Measurements from ENCODE around the gene XXYLT1. TPM values are rescaled to one million over a fixed set of nuclear protein-coding genes. Genes with fewer than 3 reads are reported as not detected.
A peak's percentile ranks its signal among the peaks of the same experiment; 100 is the strongest.

XXYLT1 gene
- total RNA-seq, 2 experiments from 2014 or later: 5.4 to 5.7 TPM

DNA sequence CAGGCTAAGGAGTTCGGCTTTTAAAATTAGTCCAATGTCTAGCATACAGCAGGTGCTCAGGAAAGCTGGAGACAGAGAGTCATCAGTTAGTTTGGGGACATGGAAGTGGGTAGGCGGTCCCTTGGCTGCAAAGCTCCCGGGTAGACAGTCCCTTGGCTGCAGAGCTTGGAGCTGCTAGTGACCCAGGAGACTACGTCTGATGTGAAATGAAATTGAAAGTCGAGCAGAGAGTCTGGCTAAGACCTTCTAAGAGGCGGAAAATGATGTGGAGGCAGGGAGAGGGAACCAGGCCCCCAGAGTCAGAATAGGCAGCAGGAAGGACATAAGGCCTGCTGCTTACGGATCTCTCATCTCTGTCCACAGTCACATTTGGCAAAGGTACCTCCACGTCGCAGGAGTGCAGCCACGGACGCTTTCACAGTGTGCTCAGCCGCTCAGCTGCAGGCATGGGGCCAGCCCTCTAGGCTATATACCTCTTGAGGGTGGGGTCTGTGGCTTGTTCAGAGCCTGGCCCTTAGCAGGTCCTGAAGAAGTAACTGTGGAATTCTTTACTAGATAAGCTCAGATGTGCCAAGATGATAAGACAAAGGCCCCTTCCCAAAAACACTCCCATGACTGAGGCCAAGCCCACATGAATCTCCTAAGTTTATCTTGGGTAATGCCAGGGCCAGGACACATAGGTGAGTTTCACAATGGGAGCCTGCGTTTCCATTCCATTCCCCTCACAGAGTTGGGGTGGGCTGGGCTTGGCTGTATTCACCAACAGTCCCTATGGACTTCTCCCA lies 131.7 kb downstream of the XXYLT1 start:
- Mint-ChIP-seq H3K27me3 (no peaks in the 10 kb centered on the region), H3K27ac (no peak overlapping the region), H3K4me3 (no peak overlapping the region), H3K4me1 (no peaks in the 10 kb centered on the region), H3K36me3 (ENCODE audit: low read depth) (peaks cover 21% of the 10 kb centered on the region), H3K9me3 (ENCODE audit: low read depth) (peaks cover 21% of the 10 kb centered on the region)
- POLR2A ChIA-PET: no interaction called here
- ATAC-seq: peak; percentile 16
- CTCF ChIA-PET: interaction anchor here (0.6 to 0.8 kb wide), 2 partner anchors 369 to 410 kb away, joined by 3 read pairs; no protein-coding TSS in a partner anchor
- intact Hi-C loops (cut with DNase I, micrococcal nuclease): no loop called here
- no peak for DNase-seq

DNA sequence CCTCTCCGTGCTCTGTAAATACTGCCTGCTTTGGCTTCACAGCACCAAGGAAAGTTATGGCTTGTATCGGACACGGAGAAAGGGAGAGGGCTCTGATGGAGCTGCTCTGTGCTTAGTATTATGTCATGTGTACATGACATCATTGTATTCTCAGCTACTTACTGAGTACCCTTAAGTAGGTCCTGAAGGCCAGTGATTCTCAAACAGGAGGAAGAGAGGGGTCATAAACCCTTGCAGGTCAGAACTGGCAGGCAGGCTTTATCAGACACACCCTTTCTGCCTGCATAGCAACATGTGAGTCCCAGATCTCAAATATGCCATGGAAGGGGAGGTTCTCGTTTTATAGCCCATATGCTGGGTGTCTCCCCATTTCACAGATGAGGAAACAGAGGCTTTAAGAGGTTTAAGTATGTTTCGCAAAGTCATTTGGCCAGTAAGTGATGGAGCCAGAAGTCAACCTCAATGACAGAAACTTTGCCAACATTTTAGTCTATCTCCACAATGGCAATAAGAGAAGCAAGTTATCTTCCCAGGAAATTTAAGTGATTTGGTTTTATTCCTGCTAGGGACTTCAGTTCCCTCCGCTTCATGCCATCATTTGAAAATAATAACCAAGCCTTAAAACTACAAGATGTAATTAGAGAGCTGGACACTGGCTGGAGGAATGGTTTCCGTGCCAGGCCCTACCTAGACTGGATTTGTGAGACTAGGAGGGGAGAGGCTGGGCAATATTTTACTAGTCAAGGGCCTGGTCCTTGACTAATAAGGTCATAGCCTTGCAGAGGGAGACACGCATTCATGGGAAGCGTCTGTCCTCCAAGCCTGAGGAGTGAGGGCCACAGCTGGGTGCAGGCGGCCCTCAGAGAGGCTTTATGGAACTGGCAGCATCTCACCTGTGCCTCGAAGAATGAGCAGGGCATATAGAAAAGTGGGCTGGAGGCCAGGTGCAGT lies 133.0 kb downstream of the XXYLT1 start:
- ATAC-seq: no peak
- intact Hi-C loops (cut with DNase I, micrococcal nuclease): no loop called here
- peaks cover 6% of the 10 kb centered on the region for H3K4me1 Mint-ChIP-seq
- no peak for DNase-seq
- H3K36me3 Mint-ChIP-seq (ENCODE audit: low read depth): peaks cover 20% of the 10 kb centered on the region
- no peaks in the 10 kb centered on the region for H3K27me3 Mint-ChIP-seq
- ChIA-PET POLR2A (no interaction called here), CTCF (interaction anchor here (0.6 to 1.1 kb wide), 3 partner anchors 31 to 123 kb away, joined by 3 read pairs; no protein-coding TSS in a partner anchor)
- peaks cover 21% of the 10 kb centered on the region for H3K9me3 Mint-ChIP-seq (ENCODE audit: low read depth)
- H3K4me3 Mint-ChIP-seq: no peak overlapping the region
- H3K27ac Mint-ChIP-seq: no peak overlapping the region

DNA sequence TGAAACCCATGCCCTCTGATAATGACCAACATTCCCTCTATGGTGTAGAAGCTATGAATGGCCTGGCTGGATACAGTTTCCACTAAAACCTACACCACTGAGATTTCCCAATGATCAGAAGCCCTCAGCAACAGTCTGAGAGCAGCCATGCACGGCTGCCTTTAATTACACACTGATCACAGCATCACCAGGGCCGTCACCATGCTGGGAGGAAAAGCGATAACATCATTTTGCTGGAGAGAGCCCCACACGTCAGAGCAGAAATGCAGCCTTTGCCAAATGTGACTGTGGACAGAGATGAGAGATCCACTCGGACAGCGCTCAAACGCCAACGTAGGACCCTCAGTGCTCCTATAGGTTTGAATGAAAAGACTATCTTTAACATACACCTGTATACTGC lies 135.0 kb downstream of the XXYLT1 start:
- ATAC-seq (no peak), DNase-seq (no peak)
- H3K27ac Mint-ChIP-seq: no peak overlapping the region
- no peaks in the 10 kb centered on the region for H3K27me3 Mint-ChIP-seq
- CTCF ChIA-PET: no interaction called here
- peaks cover 8% of the 10 kb centered on the region for H3K9me3 Mint-ChIP-seq (ENCODE audit: low read depth)
- H3K36me3 Mint-ChIP-seq (ENCODE audit: low read depth): peaks cover 7% of the 10 kb centered on the region
- H3K4me3 Mint-ChIP-seq: no peak overlapping the region
- H3K4me1 Mint-ChIP-seq: peaks cover 13% of the 10 kb centered on the region
- intact Hi-C loops (cut with DNase I, micrococcal nuclease): no loop called here
- POLR2A ChIA-PET: no interaction called here

DNA sequence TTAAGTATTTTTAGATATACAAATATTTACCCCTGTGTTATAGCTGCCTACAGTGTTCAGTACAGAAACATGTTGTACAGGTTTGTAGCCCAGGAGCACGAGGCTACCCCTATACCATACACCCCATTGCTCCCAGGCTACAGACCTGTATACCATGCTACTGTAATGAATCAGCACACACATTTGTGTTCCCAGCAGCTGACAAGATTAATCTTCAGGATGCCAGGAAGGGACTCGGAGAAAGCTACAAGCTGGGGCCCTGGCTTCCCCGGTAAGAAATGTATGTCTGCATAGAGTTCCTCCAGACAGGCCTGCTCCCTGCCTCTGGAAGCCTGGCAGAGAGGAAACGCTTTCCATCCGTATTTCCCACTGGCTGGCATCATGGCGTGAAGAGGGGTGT lies 136.5 kb downstream of the XXYLT1 start:
- CTCF ChIA-PET: interaction anchor here (0.6 to 1.0 kb wide), 2 partner anchors 25 to 1395 kb away, joined by 3 read pairs; no protein-coding TSS in a partner anchor
- Mint-ChIP-seq H3K4me1 (peaks cover 25% of the 10 kb centered on the region), H3K27me3 (no peaks in the 10 kb centered on the region), H3K4me3 (no peak overlapping the region), H3K9me3 (ENCODE audit: low read depth) (no peaks in the 10 kb centered on the region), H3K27ac (no peak overlapping the region), H3K36me3 (ENCODE audit: low read depth) (no peaks in the 10 kb centered on the region)
- ATAC-seq (no peak), DNase-seq (no peak)
- intact Hi-C loops (cut with DNase I, micrococcal nuclease): no loop called here
- POLR2A ChIA-PET: interaction anchor here (1.0 kb wide), 1 partner anchor 50 kb away, joined by 4 read pairs; no protein-coding TSS in a partner anchor

DNA sequence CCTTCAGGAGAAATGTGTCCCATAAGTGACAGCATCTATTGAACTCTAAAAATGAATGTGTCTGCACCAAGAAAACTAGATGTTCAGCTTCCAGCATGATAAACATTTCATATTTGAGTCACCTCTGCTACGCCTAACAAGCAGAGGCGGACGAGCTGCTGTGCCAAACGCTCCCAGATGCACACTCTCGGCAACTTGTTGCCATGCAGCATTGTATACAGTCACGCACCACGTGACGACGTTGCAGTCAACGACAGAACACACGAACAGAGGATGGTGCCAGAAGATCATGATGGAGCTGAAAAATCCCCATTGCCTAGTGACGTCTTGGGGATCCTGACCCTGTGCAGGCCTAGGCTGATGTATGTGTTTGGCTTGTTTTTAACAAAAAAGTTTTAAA lies 137.5 kb downstream of the XXYLT1 start:
- CTCF ChIA-PET: interaction anchor here (0.5 to 1.2 kb wide), 8 partner anchors 9 to 679 kb away, joined by 3 to 6 read pairs (median 3); no protein-coding TSS in a partner anchor

DNA sequence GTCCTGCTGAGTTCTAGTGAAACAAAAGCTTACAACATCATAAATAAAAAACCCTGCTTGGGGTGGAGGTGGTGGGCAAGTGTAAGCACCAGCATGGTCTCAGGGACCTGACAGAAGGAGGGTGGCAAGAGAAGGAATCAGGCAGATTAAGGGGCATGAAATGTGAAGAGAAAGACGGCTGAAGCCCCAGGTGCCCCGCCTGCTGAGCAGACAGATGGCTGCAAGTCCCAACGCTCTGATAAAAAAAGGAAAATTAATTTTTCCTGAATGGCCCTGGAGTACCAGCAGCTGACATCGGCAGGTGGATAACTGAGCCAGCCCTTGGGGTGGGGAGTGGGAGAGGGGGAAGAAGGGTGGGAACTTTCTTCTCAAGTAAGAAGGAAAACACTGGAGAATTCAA lies 137.9 kb downstream of the XXYLT1 start:
- ATAC-seq (no peak), DNase-seq (no peak)
- H3K36me3 Mint-ChIP-seq (ENCODE audit: low read depth): no peaks in the 10 kb centered on the region
- H3K4me1 Mint-ChIP-seq: peaks cover 39% of the 10 kb centered on the region
- intact Hi-C loops (cut with DNase I, micrococcal nuclease): no loop called here
- no peaks in the 10 kb centered on the region for H3K27me3 Mint-ChIP-seq
- no peak overlapping the region for H3K4me3 Mint-ChIP-seq
- ChIA-PET CTCF (interaction anchor here (0.6 to 1.2 kb wide), 5 partner anchors 26 to 678 kb away, joined by 3 to 6 read pairs (median 3); no protein-coding TSS in a partner anchor), POLR2A (interaction anchor here (0.7 kb wide), 1 partner anchor 17 kb away, joined by 3 read pairs; no protein-coding TSS in a partner anchor)
- H3K9me3 Mint-ChIP-seq (ENCODE audit: low read depth): no peaks in the 10 kb centered on the region
- peak overlapping the region; percentile 48 for H3K27ac Mint-ChIP-seq

More for the DNA sequence above, 137.5 kb downstream of the XXYLT1 start:
- H3K27ac Mint-ChIP-seq: peak overlapping the region; percentile 48
- no peaks in the 10 kb centered on the region for H3K27me3 Mint-ChIP-seq
- ATAC-seq: peak; percentile 80
- H3K36me3 Mint-ChIP-seq (ENCODE audit: low read depth): no peaks in the 10 kb centered on the region
- H3K9me3 Mint-ChIP-seq (ENCODE audit: low read depth): no peaks in the 10 kb centered on the region
- peak; percentile 80 for DNase-seq
- peaks cover 34% of the 10 kb centered on the region for H3K4me1 Mint-ChIP-seq
- intact Hi-C loops (cut with DNase I, micrococcal nuclease): no loop called here
- POLR2A ChIA-PET: interaction anchor here (0.7 to 1.0 kb wide), 2 partner anchors 17 to 51 kb away, joined by 3 to 4 read pairs; no protein-coding TSS in a partner anchor
- H3K4me3 Mint-ChIP-seq: no peak overlapping the region

DNA sequence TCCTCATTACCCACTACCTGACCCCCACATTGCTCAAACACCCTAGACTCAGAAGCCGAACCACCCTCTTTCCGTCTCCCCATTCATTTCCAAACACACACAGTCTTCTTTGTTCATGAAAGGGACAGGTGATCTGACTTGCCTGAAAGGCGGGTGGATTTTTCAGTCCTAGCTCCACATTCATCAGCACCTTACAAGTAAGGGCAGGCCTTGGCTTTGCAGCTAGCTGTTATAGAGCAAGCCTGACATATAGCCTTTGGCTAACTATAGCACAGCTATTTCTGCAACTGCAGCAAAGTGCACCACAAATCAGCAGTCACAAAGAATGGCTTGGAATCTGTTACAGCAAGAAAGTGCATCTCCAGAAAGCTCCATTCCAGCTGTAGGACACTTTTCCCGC lies 139.8 kb downstream of the XXYLT1 start:
- Mint-ChIP-seq H3K27ac (no peak overlapping the region), H3K4me3 (no peak overlapping the region), H3K4me1 (peaks cover 39% of the 10 kb centered on the region), H3K27me3 (no peaks in the 10 kb centered on the region), H3K36me3 (ENCODE audit: low read depth) (no peaks in the 10 kb centered on the region), H3K9me3 (ENCODE audit: low read depth) (no peaks in the 10 kb centered on the region)
- no peak for DNase-seq
- intact Hi-C loops (cut with DNase I, micrococcal nuclease): no loop called here
- ChIA-PET CTCF (interaction anchor here (0.5 to 0.6 kb wide), 2 partner anchors 236 to 505 kb away, joined by 3 read pairs; no protein-coding TSS in a partner anchor), POLR2A (no interaction called here)
- no peak for ATAC-seq

DNA sequence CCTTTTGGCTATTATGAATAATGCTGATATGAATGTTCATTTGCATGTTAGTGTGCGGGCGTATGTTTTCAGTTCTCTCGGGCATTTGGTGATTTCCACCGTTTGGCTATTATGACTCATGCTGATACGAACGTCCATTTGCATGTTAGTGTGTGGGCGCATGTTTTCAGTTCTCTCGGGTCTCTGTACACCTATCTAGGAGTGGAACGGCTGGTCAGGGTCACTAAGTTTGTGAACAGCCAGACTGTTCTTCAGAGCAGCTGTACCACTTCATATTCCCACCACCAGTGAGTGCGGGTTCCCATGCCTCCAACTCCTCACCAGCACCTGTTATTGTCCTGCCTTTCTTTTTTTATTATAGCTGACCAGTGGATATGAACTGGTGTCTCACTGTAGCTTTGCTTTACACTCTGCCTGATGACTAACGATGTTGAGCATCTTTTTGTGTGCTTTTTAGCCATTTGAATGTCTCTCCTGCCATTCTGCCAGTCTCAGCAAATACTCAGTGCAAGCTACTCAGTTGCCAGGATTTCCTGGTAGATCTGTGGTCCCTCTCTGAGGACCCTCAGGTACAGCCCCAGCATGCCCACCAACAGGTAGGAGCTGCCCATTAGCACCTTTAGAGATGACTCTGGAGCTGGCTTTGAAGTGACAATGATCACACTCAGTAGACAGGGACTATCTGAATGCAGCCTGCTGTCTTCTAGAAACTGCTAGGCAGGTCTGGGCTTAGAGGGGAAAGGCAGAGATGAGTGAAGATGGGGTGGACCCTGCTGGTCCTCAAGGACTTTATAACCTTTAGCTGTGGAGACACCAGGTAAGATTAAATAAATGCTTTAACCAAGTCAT lies 141.1 kb downstream of the XXYLT1 start:
- intact Hi-C loops (cut with DNase I, micrococcal nuclease): loop anchor here (1.0 to 5.0 kb wide), 5 partner anchors 52 to 455 kb away; partner anchors contain the start of gene FAM43A (in 1 of the 2)
- CTCF ChIA-PET: interaction anchor here (0.6 to 1.3 kb wide), 3 partner anchors 16 to 447 kb away, joined by 3 to 5 read pairs (median 4); partner anchors contain the start of gene XXYLT1
- DNase-seq: peak; percentile 64
- peak; percentile 67 for ATAC-seq
- H3K27me3 Mint-ChIP-seq: no peaks in the 10 kb centered on the region
- POLR2A ChIA-PET: no interaction called here
- H3K9me3 Mint-ChIP-seq (ENCODE audit: low read depth): no peaks in the 10 kb centered on the region
- H3K27ac Mint-ChIP-seq: peak overlapping the region; percentile 90
- H3K36me3 Mint-ChIP-seq (ENCODE audit: low read depth): no peaks in the 10 kb centered on the region
- H3K4me1 Mint-ChIP-seq: peaks cover 39% of the 10 kb centered on the region
- H3K4me3 Mint-ChIP-seq: peak overlapping the region; percentile 54

DNA sequence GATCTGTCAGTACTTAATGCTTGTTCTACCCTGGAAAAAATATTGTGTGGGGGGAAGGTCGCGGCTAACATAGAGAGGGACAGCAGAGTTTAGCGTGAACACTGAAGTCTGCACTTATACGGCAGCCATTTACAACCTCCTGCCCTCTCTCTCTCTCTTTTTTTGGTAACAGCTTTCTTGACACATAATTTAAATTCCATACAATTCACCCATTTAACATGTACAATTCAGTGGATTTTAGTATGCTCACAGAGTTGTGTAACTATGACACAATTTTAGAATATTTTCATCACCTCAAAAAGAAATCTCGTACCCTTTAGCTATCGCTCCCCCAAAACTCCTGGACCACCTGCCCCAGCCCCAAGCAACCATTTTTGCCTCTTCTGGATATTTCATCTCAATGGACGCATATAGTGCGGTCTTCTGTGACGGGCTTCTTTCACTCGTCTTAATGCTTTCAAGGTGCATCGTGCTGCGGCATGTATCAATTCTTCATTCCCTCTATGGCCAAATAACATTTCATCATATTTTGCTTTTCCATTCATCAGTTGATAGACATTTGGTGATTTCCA lies 141.8 kb downstream of the XXYLT1 start:
- POLR2A ChIA-PET: no interaction called here
- intact Hi-C loops (cut with DNase I, micrococcal nuclease): loop anchor here (1.0 to 5.0 kb wide), 5 partner anchors 53 to 454 kb away; partner anchors contain the start of gene FAM43A (in 1 of the 2)

More for the DNA sequence above, 141.8 kb downstream of the XXYLT1 start:
- Mint-ChIP-seq H3K4me3 (peak overlapping the region; percentile 54), H3K36me3 (ENCODE audit: low read depth) (no peaks in the 10 kb centered on the region), H3K9me3 (ENCODE audit: low read depth) (no peaks in the 10 kb centered on the region), H3K4me1 (peaks cover 39% of the 10 kb centered on the region), H3K27ac (peak overlapping the region; percentile 90), H3K27me3 (no peaks in the 10 kb centered on the region)
- DNase-seq (no peak), ATAC-seq (no peak)
- CTCF ChIA-PET: interaction anchor here (0.6 to 1.1 kb wide), 2 partner anchors 17 to 142 kb away, joined by 3 to 4 read pairs; partner anchors contain the start of gene XXYLT1
